NCI-H146 treated with DMSO at 0.1 percent for 48 hours (cell line): ENCODE data around the gene PFKFB4.
"Not testable (repeated sequence)": the region's sequence is repeated elsewhere in the genome, so short reads cannot be mapped to it uniquely, and the experiment has no call there.

Experiments
- DNase-seq: peaks from one replicate; lab custom pipeline; 2025; ENCODE audit not compliant: unreplicated experiment; lab: John Stamatoyannopoulos, UW

Gene PFKFB4

GRCh38 chr3:48502121-48502520 is 54.5 kb downstream of the PFKFB4 start:
- no peak for DNase-seq

- no peak for DNase-seq
These were observed 55.4 kb downstream of the PFKFB4 start for GRCh38 chr3:48501196-48501595.

DNA sequence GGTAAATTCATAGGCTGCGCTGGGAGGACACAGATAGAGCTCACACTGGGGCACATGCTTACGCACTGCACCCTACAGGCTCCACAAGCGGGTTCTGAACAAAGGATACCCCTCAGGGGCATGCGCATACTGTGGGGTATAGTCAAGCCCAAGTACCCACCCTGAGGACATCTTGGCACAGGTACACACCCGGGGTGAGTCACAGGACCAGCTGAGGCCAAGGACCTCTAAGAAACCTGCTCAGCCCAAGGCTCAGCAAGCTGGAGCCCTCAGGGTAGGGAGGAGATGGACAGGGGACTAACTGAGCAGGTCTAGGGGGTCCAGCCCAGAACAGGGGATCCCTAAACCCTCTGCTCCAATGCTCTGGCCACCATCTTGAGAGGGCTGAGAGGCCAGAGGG is 55.9 kb downstream of the PFKFB4 start:
- DNase-seq: no peak

DNA sequence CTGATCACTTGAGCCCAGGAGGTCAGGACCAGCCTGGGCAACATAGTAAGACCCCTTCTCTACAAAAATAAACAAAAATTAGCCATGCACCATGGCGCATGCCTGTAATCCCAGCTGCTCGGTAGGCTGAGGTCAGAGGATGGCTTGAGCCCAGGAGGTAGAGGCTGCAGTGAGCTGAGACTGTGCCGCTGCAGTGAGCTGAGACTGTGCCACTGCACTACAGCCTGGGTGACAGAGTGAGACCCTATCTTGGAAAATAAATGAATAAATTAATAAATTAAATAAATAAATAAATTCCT is 63.5 kb downstream of the PFKFB4 start:
- DNase-seq: no peak

GRCh38 chr3:48492461-48493202 is 64.0 kb downstream of the PFKFB4 start:
- no peak for DNase-seq

- DNase-seq: no peak
These were observed 69.7 kb downstream of the PFKFB4 start for GRCh38 chr3:48486952-48487351.

- DNase-seq: not testable (repeated sequence)
These were observed 73.8 kb downstream of the PFKFB4 start for GRCh38 chr3:48482822-48483221.

DNA sequence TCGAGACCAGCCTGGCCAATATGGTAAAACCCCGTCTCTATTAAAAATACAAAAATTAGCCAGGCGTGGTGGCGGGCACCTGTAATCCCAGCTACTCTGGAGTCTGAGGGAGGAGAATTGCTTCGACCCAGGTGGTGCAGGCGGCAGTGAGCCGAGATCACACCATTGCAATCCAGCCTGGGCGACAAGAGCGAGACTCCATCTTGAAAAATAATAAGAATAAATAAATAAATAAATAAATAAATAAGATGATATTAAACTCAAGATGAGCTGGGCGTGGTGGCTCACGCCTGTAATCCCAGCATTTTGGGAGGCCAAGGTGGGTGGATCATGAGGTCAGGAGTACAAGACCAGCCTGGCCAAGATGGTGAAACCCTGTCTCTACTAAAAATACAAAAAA is 75.7 kb downstream of the PFKFB4 start:
- not testable (repeated sequence) for DNase-seq

DNA sequence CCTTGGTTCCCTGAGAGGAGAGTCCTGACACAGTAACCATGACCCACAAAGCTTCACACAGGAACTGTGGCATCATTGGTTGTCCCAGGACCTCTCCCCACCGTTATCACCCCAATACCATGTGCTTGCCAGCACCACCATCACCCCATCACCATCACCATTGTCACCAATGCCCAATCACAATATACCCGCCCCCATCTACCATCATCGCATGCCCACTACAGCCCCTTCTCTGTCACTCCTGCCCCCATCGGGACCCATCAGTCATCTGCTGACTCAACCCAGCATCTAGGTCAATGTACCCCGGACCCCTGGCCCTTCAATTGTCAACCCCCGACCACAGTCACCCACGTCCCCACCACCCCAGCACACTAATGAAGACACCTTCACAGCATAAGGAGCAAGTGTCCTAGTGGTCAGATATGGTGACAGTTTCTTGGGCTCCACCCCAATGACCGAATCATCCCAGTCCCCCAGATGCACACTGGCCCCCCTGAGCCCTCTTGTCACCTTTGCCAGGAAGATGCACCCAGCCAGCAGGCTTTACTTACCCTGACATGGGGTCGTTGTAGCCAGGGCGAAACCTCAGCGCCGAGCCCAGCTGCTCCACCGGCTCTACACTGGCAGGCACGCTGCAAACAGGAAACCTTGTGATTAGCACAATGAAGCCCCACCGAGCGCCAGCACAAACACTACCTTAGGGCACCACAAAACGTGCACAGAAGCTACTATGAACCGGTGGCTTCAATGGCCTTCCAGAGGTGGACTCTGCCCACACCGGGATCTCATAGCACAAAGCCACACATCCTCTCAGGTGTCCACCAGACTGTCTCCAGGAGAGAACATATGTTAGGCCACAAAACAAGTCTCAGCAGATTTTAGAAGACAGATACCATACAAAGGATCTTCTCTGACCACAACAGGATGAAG is 77.7 kb downstream of the PFKFB4 start:
- no peak for DNase-seq

DNA sequence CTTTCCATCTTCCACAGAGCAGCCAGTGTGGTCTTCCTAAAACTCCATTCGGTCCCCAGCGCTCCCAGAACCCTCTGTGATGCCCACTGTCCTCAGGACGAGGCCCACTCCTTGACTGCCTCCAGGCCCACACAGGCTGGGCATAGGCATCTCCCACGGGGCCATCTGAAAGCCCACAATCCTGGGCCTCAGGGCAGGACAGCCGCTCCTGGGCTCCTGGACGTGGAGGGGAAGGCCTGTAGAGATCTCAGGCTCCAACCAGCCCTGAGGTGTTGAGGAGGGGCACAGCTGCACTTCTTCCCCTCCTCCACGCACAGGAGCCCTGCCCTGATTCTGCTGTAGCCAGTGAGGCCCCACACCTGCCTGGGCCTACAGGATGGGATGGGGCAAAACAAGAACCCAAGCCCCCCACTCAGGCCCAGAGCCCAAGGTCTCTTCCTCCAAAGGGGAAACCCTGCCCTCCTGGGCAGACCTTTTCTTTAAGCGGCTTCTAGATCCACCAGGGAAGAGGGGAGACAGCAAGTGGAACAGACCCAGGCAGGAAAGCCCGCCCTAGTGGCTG is 78.6 kb downstream of the PFKFB4 start:
- DNase-seq: no peak

GRCh38 chr3:48476426-48477053 is 80.1 kb downstream of the PFKFB4 start:
- peak; percentile 67 for DNase-seq

GRCh38 chr3:48475188-48475587 is 81.4 kb downstream of the PFKFB4 start:
- no peak for DNase-seq

- DNase-seq: no peak
These were observed 82.0 kb downstream of the PFKFB4 start for GRCh38 chr3:48474619-48475018.

DNA sequence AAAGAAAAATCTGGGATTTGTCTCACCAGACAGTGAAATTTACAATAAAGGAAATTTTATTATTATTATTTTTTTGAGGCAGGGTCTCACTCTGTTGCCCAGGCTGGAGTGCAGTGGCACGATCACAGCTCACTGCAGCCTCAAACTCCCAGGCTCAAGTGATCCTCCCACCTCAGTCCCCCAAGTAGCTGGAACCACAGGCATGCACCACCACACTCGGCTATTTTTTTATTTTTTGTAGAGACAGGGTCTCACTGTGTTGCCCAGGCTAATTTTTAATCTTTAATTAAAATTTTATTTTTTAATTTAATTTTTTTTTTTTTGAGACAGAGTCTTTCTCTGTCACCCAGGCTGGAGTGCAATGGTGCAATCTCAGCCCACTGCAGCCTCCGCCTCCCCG is 82.6 kb downstream of the PFKFB4 start:
- DNase-seq: not testable (repeated sequence)

GRCh38 chr3:48473617-48473952 is 83.0 kb downstream of the PFKFB4 start:
- DNase-seq: no peak

- DNase-seq: peak; percentile 88
These were observed 83.5 kb downstream of the PFKFB4 start for GRCh38 chr3:48472923-48473616.

- no peak for DNase-seq
These were observed 84.0 kb downstream of the PFKFB4 start for GRCh38 chr3:48472673-48472922.

- no peak for DNase-seq
These were observed 86.3 kb downstream of the PFKFB4 start for GRCh38 chr3:48470286-48470685.

GRCh38 chr3:48469046-48469915 is 87.3 kb downstream of the PFKFB4 start:
- DNase-seq: no peak

DNA sequence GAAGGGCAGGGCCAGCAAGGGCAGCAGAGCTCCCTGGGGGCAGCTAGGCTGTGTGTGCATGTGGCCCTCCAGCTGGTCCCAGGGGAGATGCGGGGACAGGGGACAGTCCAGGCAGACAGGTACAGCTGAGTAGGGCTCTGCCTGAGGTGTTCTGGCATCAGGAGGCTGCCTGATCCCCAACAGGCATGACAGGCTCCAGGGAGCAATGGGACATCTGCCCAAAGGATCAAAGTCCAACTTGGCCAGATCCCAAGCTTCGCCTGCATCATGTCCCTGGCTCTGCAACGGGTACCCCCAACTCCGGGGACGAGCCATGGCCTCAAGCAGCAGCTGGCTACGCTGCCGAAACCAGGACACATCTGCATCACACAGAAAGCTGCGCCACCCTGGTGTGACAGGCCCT is 88.3 kb downstream of the PFKFB4 start:
- no peak for DNase-seq
